ENCODE measurements around the gene RIC3.

GRCh38 chr11:8087756-8088155 is 81.1 kb downstream of the RIC3 start:
- TF ChIP-seq POLR2A (IDR thresholded peaks at IDR 0.05; ENCODE audit: low read depth, low read length) (no peak), TAF1 (IDR thresholded peaks at IDR 0.05; ENCODE audit: low read depth, low read length) (no peak), POLR2AphosphoS5 (IDR thresholded peaks at IDR 0.05; ENCODE audit: low read depth, low read length) (no peak), SPI1 (IDR thresholded peaks at IDR 0.05; ENCODE audit: low read depth, low read length) (no peak), PAX5 (IDR thresholded peaks at IDR 0.05; ENCODE audit: insufficient read depth, low read length, severe bottlenecking) (no peak), POU2F2 (IDR thresholded peaks at IDR 0.05; ENCODE audit: low read depth, low read length) (no peak)
